HL-60/S4 (cell line): ENCODE data around the gene PAQR6.

Source experiments
- in situ Hi-C: fragments of 300-500 bp; cut with MboI; formaldehyde crosslinking; loops from 2 replicates; pipeline ENCODE4 v1.14.3; 2022; ENCODE audit warnings: low sequenced_read_pairs

Gene PAQR6

GRCh38 chr1:156200044-156200443, 47.8 kb downstream of the PAQR6 start:
- in situ Hi-C loops: no loop called here

- in situ Hi-C loops: no loop called here
These were observed 49.0 kb downstream of the PAQR6 start for GRCh38 chr1:156198831-156199349.

GRCh38 chr1:156196445-156196844, 51.4 kb downstream of the PAQR6 start:
- in situ Hi-C loops: no loop called here

- in situ Hi-C loops: no loop called here
These were observed 52.0 kb downstream of the PAQR6 start for GRCh38 chr1:156195853-156196252.

GRCh38 chr1:156194300-156194652, 53.6 kb downstream of the PAQR6 start:
- in situ Hi-C loops: no loop called here

GRCh38 chr1:156193488-156194299, 54.2 kb downstream of the PAQR6 start, which contains the start of gene SLC25A44:
SLC25A44 (plus strand) TSS chr1:156194104; CDS start chr1:156199848, 5,744 bp downstream.
- in situ Hi-C loops: no loop called here
